Panc1 (cell line): ENCODE data around the gene UBALD2. TPM values are rescaled to one million over a fixed set of nuclear protein-coding genes. Genes with fewer than 3 reads are reported as not detected.
"Not testable (repeated sequence)": the region's sequence is repeated elsewhere in the genome, so short reads cannot be mapped to it uniquely, and the experiment has no call there.

ENCODE experiments used
- ATAC-seq: fragments of 200-7000 bp; cut with Tn5 transposase; 2 replicates; pipeline ENCODE4 v1.9.1; 2020; ENCODE audit warnings: mild to moderate bottlenecking, moderate library complexity
- BruUV-seq: library from RNA; stranded (reverse); fragments of 400-500 nt; replicated peaks from 2 replicates; lab custom pipeline; 2021; lab: Mats Ljungman, UMichigan
- CTCF ChIA-PET: fragments of 300-600 bp; sonication (Branson Sonifier 250); formaldehyde crosslinking; loops from one replicate; lab custom pipeline; 2022; ENCODE audit warnings: antibody characterized with exemption; lab: Charles Lee
- POLR2A ChIA-PET: fragments of 300-600 bp; sonication (Branson Sonifier 250); formaldehyde crosslinking; loops from one replicate; lab custom pipeline; 2022; ENCODE audit warnings: antibody characterized with exemption; lab: Charles Lee
- DNase-seq: peaks from one replicate; pipeline ENCODE4 v3.0.0-alpha.2; 2010; ENCODE audit warnings: low read depth, low spot score
- H3K27ac ChIP-seq: 2 replicates; pipeline ENCODE4 v1.5.1; 2011; ENCODE audit warnings: mild to moderate bottlenecking, low read length, inconsistent platforms
- H3K27me3 ChIP-seq: fragments of 200-500 bp; sonication (Bioruptor generic); 2 replicates; pipeline ENCODE4 v1.6.0; 2014; ENCODE audit warnings: low read length, inconsistent platforms; ENCODE audit not compliant: control insufficient read depth, insufficient read depth
- H3K36me3 ChIP-seq: fragments of 200-500 bp; sonication (Bioruptor generic); 2 replicates; pipeline ENCODE4 v1.5.1; 2014; ENCODE audit warnings: inconsistent platforms, mild to moderate bottlenecking, low read length, moderate library complexity; ENCODE audit not compliant: control insufficient read depth, insufficient read depth
- H3K4me1 ChIP-seq: 2 replicates; pipeline ENCODE4 v1.5.1; 2011; ENCODE audit warnings: inconsistent platforms, mild to moderate bottlenecking, low read length, moderate library complexity; ENCODE audit not compliant: control insufficient read depth, insufficient read depth
- H3K4me3 ChIP-seq, 2 experiments: 2 replicates each; pipeline ENCODE4 v1.5.1; 2011 to 2012; ENCODE audit warnings: low read depth in 2 of 2, low read length in 2 of 2, mild to moderate bottlenecking in 2 of 2, inconsistent platforms in 1 of 2, moderate library complexity in 1 of 2
- H3K9me3 ChIP-seq: fragments of 200-500 bp; sonication (Bioruptor generic); 2 replicates; pipeline ENCODE4 v1.5.1; 2014; ENCODE audit warnings: low read depth, mild to moderate bottlenecking, inconsistent platforms, low read length, moderate library complexity; ENCODE audit not compliant: control insufficient read depth, insufficient read depth
- POLR2AphosphoS5 ChIP-seq: IDR thresholded peaks from 2 replicates; pipeline ENCODE4 v1.6.1; 2012; ENCODE audit warnings: mild to moderate bottlenecking, low read depth, low read length, moderate library complexity
- SIN3A ChIP-seq: IDR thresholded peaks from 2 replicates; pipeline ENCODE4 v1.6.1; 2012; ENCODE audit warnings: low read depth, mild to moderate bottlenecking, low read length, moderate library complexity, borderline replicate concordance; ENCODE audit not compliant: insufficient read depth
- TCF7L2 ChIP-seq: IDR thresholded peaks from 2 replicates; pipeline ENCODE4 v1.6.1; 2011; ENCODE audit warnings: mild to moderate bottlenecking, low read depth, low read length, inconsistent platforms
- in situ Hi-C: cut with HindIII; loops from 2 replicates; pipeline ENCODE4 v1.10.0; 2016; ENCODE audit warnings: low sequenced_read_pairs, low pct_unique_long_range_greater_than_20kb
- intact Hi-C: fragments of 100-400 bp; cut with micrococcal nuclease; formaldehyde crosslinking; loops from one replicate; pipeline ENCODE4 v1.10.0; 2022; ENCODE audit not compliant: unreplicated experiment
- total RNA-seq: library from RNA; stranded (reverse); gene quantifications from one replicate; pipeline ENCODE4 v1.2.1, GENCODE V29; 2021; ENCODE audit not compliant: unreplicated experiment
- TF ChIP-seq, protein P1 (sequence below): fragments of 450-650 bp; IDR thresholded peaks from 2 replicates; pipeline ENCODE4 v1.5.1; 2017; ENCODE audit warnings: mild to moderate bottlenecking
- TF ChIP-seq, protein P2 (sequence below), 2 experiments: IDR thresholded peaks; 2 replicates each; pipeline ENCODE4 v1.6.1; 2011 to 2012; ENCODE audit warnings: low read depth in 2 of 2, control low read depth in 1 of 2, low read length in 1 of 2, mild to moderate bottlenecking in 1 of 2, moderate library complexity in 1 of 2; ENCODE audit not compliant: insufficient read depth in 1 of 2

Gene UBALD2
- total RNA-seq, 1 experiment from 2014 or later, result 30.0 TPM

DNA sequence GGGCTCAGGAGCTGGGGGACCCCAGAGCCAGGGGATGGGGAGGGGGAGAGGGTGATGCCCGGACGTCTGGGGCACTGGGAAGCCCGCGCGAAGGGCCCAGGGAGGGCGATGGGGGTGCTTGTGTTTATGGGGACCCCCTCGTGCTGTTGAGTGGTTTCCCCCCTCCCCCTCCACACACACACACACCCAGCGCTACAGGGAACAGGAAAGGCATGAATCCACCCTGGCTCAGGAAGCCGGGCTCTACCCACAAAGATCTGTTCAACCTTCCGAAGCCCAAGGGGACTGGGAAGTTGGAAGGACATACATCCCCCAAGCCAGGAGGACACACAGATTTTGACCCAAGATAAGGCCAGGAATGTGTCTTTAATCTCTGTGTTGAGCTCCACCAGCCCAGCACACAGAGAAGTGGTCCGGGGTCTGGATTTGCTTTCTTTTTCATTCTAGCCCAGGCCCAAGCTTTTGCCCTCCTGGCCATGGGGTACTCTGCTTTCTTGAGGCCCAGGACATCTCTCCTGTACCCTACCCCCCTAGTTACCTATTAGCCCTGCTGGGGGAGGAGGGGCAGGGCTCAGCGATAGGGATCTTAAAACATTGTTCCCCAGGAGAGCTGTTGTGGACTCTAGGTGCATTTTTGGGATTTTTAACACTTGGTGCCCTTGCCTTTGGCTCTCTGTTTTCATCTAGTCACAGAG, 1.2 kb downstream of the UBALD2 start:
- intact Hi-C loops, result no loop called here
- DNase-seq (no peak), ATAC-seq (no peak)
- peaks cover 54% of the 10 kb centered on the region for H3K4me1 ChIP-seq
- H3K27me3 ChIP-seq, result no peaks in the 10 kb centered on the region
- H3K9me3 ChIP-seq, result no peaks in the 10 kb centered on the region
- H3K27ac ChIP-seq, result peak overlapping the region; percentile 80
- peak overlapping the region; percentile 68 to 78 for H3K4me3 ChIP-seq
- TF ChIP-seq, protein P1, sequence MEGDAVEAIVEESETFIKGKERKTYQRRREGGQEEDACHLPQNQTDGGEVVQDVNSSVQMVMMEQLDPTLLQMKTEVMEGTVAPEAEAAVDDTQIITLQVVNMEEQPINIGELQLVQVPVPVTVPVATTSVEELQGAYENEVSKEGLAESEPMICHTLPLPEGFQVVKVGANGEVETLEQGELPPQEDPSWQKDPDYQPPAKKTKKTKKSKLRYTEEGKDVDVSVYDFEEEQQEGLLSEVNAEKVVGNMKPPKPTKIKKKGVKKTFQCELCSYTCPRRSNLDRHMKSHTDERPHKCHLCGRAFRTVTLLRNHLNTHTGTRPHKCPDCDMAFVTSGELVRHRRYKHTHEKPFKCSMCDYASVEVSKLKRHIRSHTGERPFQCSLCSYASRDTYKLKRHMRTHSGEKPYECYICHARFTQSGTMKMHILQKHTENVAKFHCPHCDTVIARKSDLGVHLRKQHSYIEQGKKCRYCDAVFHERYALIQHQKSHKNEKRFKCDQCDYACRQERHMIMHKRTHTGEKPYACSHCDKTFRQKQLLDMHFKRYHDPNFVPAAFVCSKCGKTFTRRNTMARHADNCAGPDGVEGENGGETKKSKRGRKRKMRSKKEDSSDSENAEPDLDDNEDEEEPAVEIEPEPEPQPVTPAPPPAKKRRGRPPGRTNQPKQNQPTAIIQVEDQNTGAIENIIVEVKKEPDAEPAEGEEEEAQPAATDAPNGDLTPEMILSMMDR, result no peak
- TF ChIP-seq SIN3A (no peak), POLR2AphosphoS5 (no peak), TCF7L2 (no peak)
- TF ChIP-seq, protein P2, sequence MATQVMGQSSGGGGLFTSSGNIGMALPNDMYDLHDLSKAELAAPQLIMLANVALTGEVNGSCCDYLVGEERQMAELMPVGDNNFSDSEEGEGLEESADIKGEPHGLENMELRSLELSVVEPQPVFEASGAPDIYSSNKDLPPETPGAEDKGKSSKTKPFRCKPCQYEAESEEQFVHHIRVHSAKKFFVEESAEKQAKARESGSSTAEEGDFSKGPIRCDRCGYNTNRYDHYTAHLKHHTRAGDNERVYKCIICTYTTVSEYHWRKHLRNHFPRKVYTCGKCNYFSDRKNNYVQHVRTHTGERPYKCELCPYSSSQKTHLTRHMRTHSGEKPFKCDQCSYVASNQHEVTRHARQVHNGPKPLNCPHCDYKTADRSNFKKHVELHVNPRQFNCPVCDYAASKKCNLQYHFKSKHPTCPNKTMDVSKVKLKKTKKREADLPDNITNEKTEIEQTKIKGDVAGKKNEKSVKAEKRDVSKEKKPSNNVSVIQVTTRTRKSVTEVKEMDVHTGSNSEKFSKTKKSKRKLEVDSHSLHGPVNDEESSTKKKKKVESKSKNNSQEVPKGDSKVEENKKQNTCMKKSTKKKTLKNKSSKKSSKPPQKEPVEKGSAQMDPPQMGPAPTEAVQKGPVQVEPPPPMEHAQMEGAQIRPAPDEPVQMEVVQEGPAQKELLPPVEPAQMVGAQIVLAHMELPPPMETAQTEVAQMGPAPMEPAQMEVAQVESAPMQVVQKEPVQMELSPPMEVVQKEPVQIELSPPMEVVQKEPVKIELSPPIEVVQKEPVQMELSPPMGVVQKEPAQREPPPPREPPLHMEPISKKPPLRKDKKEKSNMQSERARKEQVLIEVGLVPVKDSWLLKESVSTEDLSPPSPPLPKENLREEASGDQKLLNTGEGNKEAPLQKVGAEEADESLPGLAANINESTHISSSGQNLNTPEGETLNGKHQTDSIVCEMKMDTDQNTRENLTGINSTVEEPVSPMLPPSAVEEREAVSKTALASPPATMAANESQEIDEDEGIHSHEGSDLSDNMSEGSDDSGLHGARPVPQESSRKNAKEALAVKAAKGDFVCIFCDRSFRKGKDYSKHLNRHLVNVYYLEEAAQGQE (IDR thresholded peaks at IDR 0.05; ENCODE audit: insufficient read depth in 1 of 2, low read depth in 2 of 2, low read length in 1 of 2), result no peak
- POLR2A ChIA-PET, result interaction anchor here (0.6 kb wide), 2 partner anchors 14 to 46 kb away, joined by 3 to 4 read pairs; no protein-coding TSS in a partner anchor
- CTCF ChIA-PET, result interaction anchor here (0.6 to 0.7 kb wide), 2 partner anchors 13 to 245 kb away, joined by 6 to 11 read pairs; no protein-coding TSS in a partner anchor
- in situ Hi-C loops, result no loop called here
- H3K36me3 ChIP-seq, result no peaks in the 10 kb centered on the region; the same call in 1 of the 2 replicates
- BruUV-seq, result no TSS peak

DNA sequence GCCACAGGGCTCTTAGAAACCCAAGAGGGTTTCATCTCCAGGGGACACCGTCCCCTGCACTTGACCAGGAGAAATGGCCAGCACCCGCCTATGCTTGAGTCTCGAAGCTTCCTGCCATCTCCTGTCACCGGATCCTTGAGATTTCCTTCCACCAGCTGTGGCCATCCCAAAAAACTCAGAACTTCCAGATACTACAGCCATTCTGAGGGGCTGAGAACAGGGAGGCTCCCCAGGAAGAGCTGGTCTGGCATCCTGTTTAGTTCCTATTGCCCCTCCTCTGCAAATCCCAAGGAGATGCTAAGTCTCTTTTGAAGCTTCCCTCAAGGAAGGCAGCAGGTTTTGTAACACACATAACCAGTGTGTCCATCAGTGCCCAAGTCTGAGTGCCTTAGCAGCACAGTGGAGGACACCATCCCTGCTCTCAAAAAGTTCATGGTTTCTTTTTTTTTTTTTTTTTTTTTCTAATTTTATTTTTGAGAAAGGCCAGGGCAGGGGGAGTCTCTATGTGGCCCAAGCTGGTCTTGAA, 2.0 kb downstream of the UBALD2 start:
- intact Hi-C loops, result no loop called here
- CTCF ChIA-PET, result interaction anchor here (0.7 kb wide), 1 partner anchor 13 kb away, joined by 11 read pairs; no protein-coding TSS in a partner anchor
- H3K27ac ChIP-seq, result peak overlapping the region; percentile 80; the same call in 1 of the 2 replicates
- no TSS peak for BruUV-seq
- H3K9me3 ChIP-seq, result no peaks in the 10 kb centered on the region
- TF ChIP-seq, protein P1, result no peak
- TF ChIP-seq, protein P2 (IDR thresholded peaks at IDR 0.05; ENCODE audit: insufficient read depth in 1 of 2, low read depth in 2 of 2, low read length in 1 of 2), result no peak
- TF ChIP-seq SIN3A, result no peak
- no peak for TF ChIP-seq TCF7L2
- TF ChIP-seq POLR2AphosphoS5, result no peak
- POLR2A ChIA-PET, result interaction anchor here (0.5 to 0.6 kb wide), 3 partner anchors 14 to 415 kb away, joined by 3 to 4 read pairs (median 4); no protein-coding TSS in a partner anchor
- ATAC-seq (no peak), DNase-seq (no peak)
- H3K4me3 ChIP-seq, result peak overlapping the region in 1 of 2 experiments; percentile 68; a peak in 2 of 4 replicates
- H3K27me3 ChIP-seq, result no peaks in the 10 kb centered on the region
- H3K36me3 ChIP-seq, result no peaks in the 10 kb centered on the region; the same call in 1 of the 2 replicates
- peaks cover 54% of the 10 kb centered on the region for H3K4me1 ChIP-seq
- in situ Hi-C loops, result no loop called here

DNA sequence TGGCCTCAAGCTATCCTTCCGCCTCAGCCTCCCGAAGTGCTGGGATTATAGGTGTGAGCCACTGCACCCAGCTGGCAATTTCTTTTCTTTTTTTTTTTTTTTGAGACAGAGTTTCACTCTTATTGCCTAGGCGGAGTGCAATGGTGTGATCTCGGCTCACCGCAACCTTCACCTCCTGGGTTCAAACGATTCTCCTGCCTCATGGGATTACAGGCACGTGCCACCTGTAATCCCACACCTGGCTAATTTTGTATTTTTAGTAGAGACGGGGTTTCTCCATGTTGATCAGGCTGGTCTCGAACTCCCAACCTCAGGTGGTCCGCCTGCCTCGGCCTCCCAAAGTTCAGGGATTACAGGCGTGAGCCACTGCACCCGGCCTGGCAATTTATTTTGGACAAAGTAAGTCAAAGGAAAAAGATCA, 2.4 kb downstream of the UBALD2 start:
- H3K36me3 ChIP-seq, DNase-seq, BruUV-seq, H3K9me3 ChIP-seq, H3K27me3 ChIP-seq, H3K4me3 ChIP-seq, in situ Hi-C loops, intact Hi-C loops, ATAC-seq: not testable (repeated sequence)
- Histone ChIP-seq H3K4me1 (peaks cover 52% of the 10 kb centered on the region), H3K27ac (peak overlapping the region; percentile 72)
- CTCF ChIA-PET, result interaction anchor here (0.7 to 1.8 kb wide), 2 partner anchors 11 to 12 kb away, joined by 4 to 11 read pairs; no protein-coding TSS in a partner anchor
- POLR2A ChIA-PET, result interaction anchor here (0.5 to 0.6 kb wide), 2 partner anchors 177 to 415 kb away, joined by 4 read pairs; no protein-coding TSS in a partner anchor
